GM18502 (cell line): ENCODE data around the gene ARHGEF16.

Experiments
- ATAC-seq: cut with Tn5 transposase; IDR thresholded peaks from one replicate; pipeline ENCODE4 v1.9.1; 2021; ENCODE audit warnings: mild to moderate bottlenecking; ENCODE audit not compliant: unreplicated experiment, poor library complexity

The ARHGEF16 gene

GRCh38 chr1:3435666-3436065 is 18.8 kb upstream of the ARHGEF16 start:
- no peak for ATAC-seq

GRCh38 chr1:3436451-3436850 is 18.0 kb upstream of the ARHGEF16 start:
- no peak for ATAC-seq

- no peak for ATAC-seq
Observed at GRCh38 chr1:3436901-3437300, 17.6 kb upstream of the ARHGEF16 start.

GRCh38 chr1:3438661-3439180 is 15.7 kb upstream of the ARHGEF16 start:
- no peak for ATAC-seq

- no peak for ATAC-seq
Observed at GRCh38 chr1:3439346-3440299, 14.8 kb upstream of the ARHGEF16 start.

GRCh38 chr1:3440300-3440681 is 14.2 kb upstream of the ARHGEF16 start:
- no peak for ATAC-seq

- no peak for ATAC-seq
Observed at GRCh38 chr1:3440711-3441409, 13.6 kb upstream of the ARHGEF16 start.

- ATAC-seq: no peak
Observed at GRCh38 chr1:3441410-3441847, 13.0 kb upstream of the ARHGEF16 start.

GRCh38 chr1:3441880-3442279 is 12.6 kb upstream of the ARHGEF16 start:
- ATAC-seq: no peak

GRCh38 chr1:3442331-3442730 is 12.1 kb upstream of the ARHGEF16 start:
- no peak for ATAC-seq

- ATAC-seq: no peak
Observed at GRCh38 chr1:3442901-3443300, 11.6 kb upstream of the ARHGEF16 start.

GRCh38 chr1:3443807-3444206 is 10.7 kb upstream of the ARHGEF16 start:
- no peak for ATAC-seq

GRCh38 chr1:3444298-3444697 is 10.2 kb upstream of the ARHGEF16 start:
- no peak for ATAC-seq

- no peak for ATAC-seq
Observed at GRCh38 chr1:3444736-3445135, 9.7 kb upstream of the ARHGEF16 start.

- no peak for ATAC-seq
Observed at GRCh38 chr1:3450202-3450863, 4.1 kb upstream of the ARHGEF16 start.

GRCh38 chr1:3450983-3451382 is 3.5 kb upstream of the ARHGEF16 start:
- no peak for ATAC-seq

- no peak for ATAC-seq
Observed at GRCh38 chr1:3451994-3452865, 2.2 kb upstream of the ARHGEF16 start.

- no peak for ATAC-seq
Observed at GRCh38 chr1:3452866-3453175, 1.6 kb upstream of the ARHGEF16 start.

GRCh38 chr1:3453203-3453761 is 1.2 kb upstream of the ARHGEF16 start:
- no peak for ATAC-seq
